ENCODE measurements around the gene PLXNA2. TPM values are rescaled to one million over a fixed set of nuclear protein-coding genes. Genes with fewer than 3 reads are reported as not detected.

PLXNA2 gene
- total RNA-seq, 4 donors from 2014 or later = 19.8 to 41.6 (median 27.9) TPM

GRCh38 chr1:208218237-208219097 lies 25.7 kb downstream of the PLXNA2 start:
- no peak for DNase-seq (ENCODE audit: extremely low spot score)
- intact Hi-C loops (cut with DNase I) = no loop called here

DNA sequence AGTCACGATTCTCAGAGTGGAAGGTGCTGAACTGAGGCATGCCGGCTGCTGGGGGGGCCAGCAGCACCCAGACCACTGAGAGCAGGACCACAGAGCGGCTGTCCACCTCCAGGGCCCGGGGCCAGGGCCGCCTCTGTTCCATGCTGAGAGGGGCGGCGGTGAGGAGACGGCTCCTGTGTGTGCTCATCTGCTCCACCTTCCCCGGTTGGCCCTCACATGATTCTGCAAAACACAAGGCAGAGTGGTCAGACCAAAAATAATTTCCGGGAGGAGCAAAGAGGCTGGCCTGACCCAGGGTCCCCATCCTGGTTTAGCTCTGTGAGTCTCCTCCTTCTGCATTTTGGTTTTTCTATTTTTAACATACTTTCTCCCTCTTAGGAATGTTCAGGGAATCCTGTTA lies 26.4 kb downstream of the PLXNA2 start:
- Histone ChIP-seq H3K9me3 (no peaks in the 10 kb centered on the region), H3K27ac (replicated peaks in 1 of 4) (peak overlapping the region; percentile 81 to 89 (median 83)), H3K36me3 (peaks cover 15 to 33% (median 27%) of the 10 kb centered on the region in 4 donors), H3K27me3 (no peaks in the 10 kb centered on the region), H3K4me3 (no peak overlapping the region), H3K4me1 (peaks cover 80 to 96% (median 95%) of the 10 kb centered on the region in 4 donors)
- no peak for DNase-seq (ENCODE audit: extremely low spot score)
- intact Hi-C loops (cut with DNase I) = no loop called here
- WGBS = 56% methylated on average over 8 of the region's 10 CpGs
- no peak for TF ChIP-seq POLR2AphosphoS5 (IDR thresholded peaks at IDR 0.05)
- TF ChIP-seq POLR2A (IDR thresholded peaks at IDR 0.05; ENCODE audit: low read depth) = no peak
- no peak for TF ChIP-seq EP300 (IDR thresholded peaks at IDR 0.05)
- no peak for TF ChIP-seq CTCF (IDR thresholded peaks at IDR 0.05)

More at GRCh38 chr1:208218237-208219097, 25.7 kb downstream of the PLXNA2 start:
- Histone ChIP-seq H3K4me1 (peaks cover 77 to 99% (median 95%) of the 10 kb centered on the region in 4 donors), H3K9me3 (no peaks in the 10 kb centered on the region), H3K36me3 (peaks cover 15 to 33% (median 26%) of the 10 kb centered on the region in 4 donors), H3K27ac (replicated peaks in 1 of 4) (peak overlapping the region; percentile 81 to 89 (median 83)), H3K27me3 (no peaks in the 10 kb centered on the region), H3K4me3 (no peak overlapping the region)
- TF ChIP-seq EP300 (IDR thresholded peaks at IDR 0.05) (no peak), POLR2AphosphoS5 (IDR thresholded peaks at IDR 0.05) (no peak), CTCF (IDR thresholded peaks at IDR 0.05) (no peak)
- WGBS = 54% methylated on average over 11 of the region's 12 CpGs

DNA sequence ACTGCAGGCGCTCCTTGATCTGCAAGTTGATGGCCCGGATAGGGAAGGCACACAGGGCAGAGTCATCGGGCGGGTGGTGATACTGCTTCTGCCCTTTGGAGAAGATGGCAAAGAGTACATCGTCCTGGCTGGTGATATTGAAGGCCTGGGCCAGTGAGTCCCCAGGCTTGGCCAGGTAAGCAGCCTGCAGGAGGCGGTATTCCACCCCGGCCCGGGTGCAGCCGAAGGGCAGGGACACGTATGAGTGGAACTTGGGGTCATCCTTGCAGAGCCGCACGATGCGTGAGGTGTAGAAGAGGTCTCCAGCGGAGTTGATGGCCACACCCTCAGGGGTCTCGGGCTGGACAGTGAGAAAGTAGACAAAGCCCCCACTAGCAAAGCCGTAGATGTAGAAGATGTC lies 27.4 kb downstream of the PLXNA2 start:
- peaks cover 79 to 96% (median 94%) of the 10 kb centered on the region in 4 donors for H3K4me1 ChIP-seq
- intact Hi-C loops (cut with DNase I) = no loop called here
- H3K27me3 ChIP-seq = no peaks in the 10 kb centered on the region
- no peak for TF ChIP-seq POLR2AphosphoS5 (IDR thresholded peaks at IDR 0.05)
- no peak for TF ChIP-seq CTCF (IDR thresholded peaks at IDR 0.05)
- TF ChIP-seq EP300 (IDR thresholded peaks at IDR 0.05) = no peak
- TF ChIP-seq POLR2A (IDR thresholded peaks at IDR 0.05; ENCODE audit: low read depth) = no peak
- H3K9me3 ChIP-seq = no peaks in the 10 kb centered on the region
- H3K36me3 ChIP-seq = peaks cover 15 to 33% (median 32%) of the 10 kb centered on the region in 4 donors
- H3K4me3 ChIP-seq = no peak overlapping the region
- WGBS = 98% methylated on average over 16 of the region's 16 CpGs
- no peak for DNase-seq (ENCODE audit: extremely low spot score)
- peak overlapping the region in 3 of 4 donors; percentile 81 to 89 (median 81) for H3K27ac ChIP-seq (replicated peaks in 1 of 4)

DNA sequence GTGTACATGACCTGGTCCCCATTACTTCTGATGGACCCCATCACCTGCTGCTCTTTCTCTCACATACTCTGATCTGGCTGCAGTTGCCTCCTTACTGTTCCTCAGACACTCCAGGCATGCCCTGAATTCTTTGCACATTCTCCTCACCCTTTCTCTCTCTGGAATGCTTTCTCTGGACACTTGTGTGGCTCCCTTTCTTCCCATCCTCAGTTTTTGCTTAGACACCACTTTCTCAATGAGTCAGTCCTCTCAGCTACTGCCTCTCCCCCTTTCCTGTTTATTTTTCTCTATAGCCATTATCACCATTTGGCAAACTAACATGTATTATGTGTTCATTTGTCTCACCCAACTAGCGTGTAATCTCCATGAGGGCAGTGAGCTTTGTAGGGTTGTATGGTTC lies 28.1 kb downstream of the PLXNA2 start:
- intact Hi-C loops (cut with DNase I) = no loop called here
- H3K27ac ChIP-seq (replicated peaks in 1 of 4) = peak overlapping the region in 2 of 4 donors; percentile 1 to 10

More for the DNA sequence above, 28.1 kb downstream of the PLXNA2 start:
- Histone ChIP-seq H3K4me1 (peaks cover 71 to 92% (median 88%) of the 10 kb centered on the region in 4 donors), H3K4me3 (no peak overlapping the region), H3K36me3 (peaks cover 19 to 33% (median 32%) of the 10 kb centered on the region in 4 donors), H3K9me3 (no peaks in the 10 kb centered on the region), H3K27me3 (no peaks in the 10 kb centered on the region)
- 65% methylated on average over 1 of the region's 1 CpG for WGBS
- DNase-seq (ENCODE audit: extremely low spot score) = no peak
- TF ChIP-seq CTCF (IDR thresholded peaks at IDR 0.05) (no peak), POLR2AphosphoS5 (IDR thresholded peaks at IDR 0.05) (no peak), EP300 (IDR thresholded peaks at IDR 0.05) (no peak), POLR2A (IDR thresholded peaks at IDR 0.05; ENCODE audit: low read depth) (no peak)
